GM13976 (cell line): ENCODE results near the gene GOLT1A.

Source experiments
- DNase-seq: peaks from one replicate; pipeline ENCODE4 v3.0.0; 2012; ENCODE audit warnings: low spot score
- CTCF ChIP-seq: IDR thresholded peaks from 2 replicates; pipeline ENCODE4 v1.5.1; 2012; ENCODE audit warnings: borderline replicate concordance, mild to moderate bottlenecking; ENCODE audit not compliant: insufficient read depth; ENCODE audit errors: extremely low read depth, missing control alignments, control extremely low read depth
- in situ Hi-C: fragments of 300-500 bp; cut with MboI; formaldehyde crosslinking; loops from one replicate; pipeline ENCODE4 v1.12.0; 2022; ENCODE audit warnings: low sequenced_read_pairs, mixed read lengths, inconsistent platforms; ENCODE audit not compliant: unreplicated experiment

The GOLT1A gene

GRCh38 chr1:204218552-204218951 is 4.8 kb upstream of the GOLT1A start:
- no peak for DNase-seq
- TF ChIP-seq CTCF = no peak
- in situ Hi-C loops = no loop called here

- no peak for DNase-seq
- in situ Hi-C loops = no loop called here
- no peak for TF ChIP-seq CTCF
Measured at GRCh38 chr1:204217648-204218000, 3.8 kb upstream of the GOLT1A start.

- no peak for TF ChIP-seq CTCF
- no peak for DNase-seq
- in situ Hi-C loops = no loop called here
Measured at GRCh38 chr1:204216880-204217647, 3.3 kb upstream of the GOLT1A start.

GRCh38 chr1:204216236-204216635 is 2.4 kb upstream of the GOLT1A start:
- TF ChIP-seq CTCF = no peak
- DNase-seq = no peak
- in situ Hi-C loops = no loop called here

- DNase-seq = no peak
- no peak for TF ChIP-seq CTCF
- in situ Hi-C loops = no loop called here
Measured at GRCh38 chr1:204212715-204213114, 1.1 kb downstream of the GOLT1A start.

GRCh38 chr1:204211046-204211445 is 2.7 kb downstream of the GOLT1A start:
- in situ Hi-C loops = no loop called here
- DNase-seq = no peak
- no peak for TF ChIP-seq CTCF
